SK-N-SH treated with all-trans-retinoic acid at 6 μM for 48 hours (cell line): ENCODE results near the gene RERE.

Experiments
- TCF4 ChIP-seq: fragments of 250-450 bp; sonication (Bioruptor Pico); IDR thresholded peaks from 2 replicates; pipeline ENCODE4 v1.8.0; 2021; ENCODE audit warnings: mild to moderate bottlenecking, moderate library complexity, borderline replicate concordance
- ZNF565 ChIP-seq: fragments of 450-650 bp; formaldehyde crosslinking; conservative IDR thresholded peaks from 2 replicates; pipeline ENCODE4 v1.5.0; 2020; ENCODE audit warnings: low read depth, mild to moderate bottlenecking, moderate library complexity
- ZNF8 ChIP-seq: fragments of 450-650 bp; formaldehyde crosslinking; IDR thresholded peaks from 2 replicates; pipeline ENCODE4 v1.5.0; 2020; ENCODE audit warnings: mild to moderate bottlenecking, moderate library complexity

DNA sequence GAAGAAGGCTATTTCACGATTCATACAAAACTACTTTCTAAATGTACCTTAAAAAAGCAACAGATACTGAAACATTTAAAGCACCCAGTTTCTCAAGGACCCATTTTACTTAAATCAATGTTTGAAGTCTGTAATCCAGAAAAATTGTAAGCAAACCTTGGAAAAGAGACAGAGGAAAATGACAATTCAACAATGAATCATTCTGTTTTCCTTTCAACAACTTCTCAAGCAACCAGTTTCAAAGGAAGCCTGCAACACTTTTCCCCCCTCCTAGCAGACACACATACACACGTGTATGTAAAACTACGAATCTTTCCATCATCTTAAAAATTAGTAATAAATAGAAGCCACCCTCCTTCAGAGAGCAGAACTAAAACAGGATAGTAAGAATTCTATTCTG is 1.2 kb downstream of the RERE start:
- no peak for TF ChIP-seq ZNF8 (CRISPR knock-in tag)
- no peak for TF ChIP-seq ZNF565 (CRISPR knock-in tag)
- no peak for TF ChIP-seq TCF4 (CRISPR knock-in tag)
